Measurements from ENCODE around the gene TLN1.

GRCh38 chr9:35681341-35682002 is 50.5 kb downstream of the TLN1 start:
- TF ChIP-seq CTCF (IDR thresholded peaks at IDR 0.05), result no peak
- no peak for TF ChIP-seq EP300 (IDR thresholded peaks at IDR 0.05)

Data from suprapubic skin (tissue), 3 donors.